K562 (cell line): Measurements from ENCODE around the gene ATP5ME. TPM values are rescaled to one million over a fixed set of nuclear protein-coding genes. Genes with fewer than 3 reads are reported as not detected.

Experiments used
- BRCA1 ChIP-seq, 2 experiments: fragments of 450-650 bp in 1 of 2; sonication (generic) in 1 of 2; formaldehyde crosslinking in 1 of 2; IDR thresholded peaks; 2 replicates each; pipeline versions ENCODE4 v1.5.0 to v1.6.1; 2017 to 2020; ENCODE audit warnings: mild to moderate bottlenecking in 1 of 2, missing genetic modification reagents in 1 of 2
- E2F5 ChIP-seq: sonication (generic); formaldehyde crosslinking; IDR thresholded peaks from 2 replicates; pipeline ENCODE4 v1.8.0; 2022; ENCODE audit warnings: mild to moderate bottlenecking, missing genetic modification reagents
- EP300 ChIP-seq: IDR thresholded peaks from 2 replicates; pipeline ENCODE4 v1.6.1; 2012; ENCODE audit warnings: low read length, improper control_type of control experiment
- FOSL1 ChIP-seq: fragments of 200-800 bp; sonication (Bioruptor generic); conservative IDR thresholded peaks from 2 replicates; pipeline ENCODE4 v1.6.1; 2016; ENCODE audit warnings: missing genetic modification characterization, missing compliant biosample characterization
- HMG20A ChIP-seq: fragments of 450-650 bp; formaldehyde crosslinking; conservative IDR thresholded peaks from 2 replicates; pipeline ENCODE4 v1.4.0; 2020; ENCODE audit warnings: mild to moderate bottlenecking, mixed read lengths
- HNRNPK ChIP-seq: fragments of 200-400 bp; formaldehyde crosslinking; IDR thresholded peaks from one replicate; pipeline ENCODE4 v1.6.1; 2018; ENCODE audit warnings: mild to moderate bottlenecking, low read depth, low read length; ENCODE audit not compliant: poor library complexity, severe bottlenecking
- MAFG ChIP-seq: fragments of 450-650 bp; conservative IDR thresholded peaks from 2 replicates; pipeline ENCODE4 v1.6.1; 2016; ENCODE audit warnings: missing genetic modification characterization, missing compliant biosample characterization
- PTBP1 ChIP-seq: fragments of 200-400 bp; formaldehyde crosslinking; IDR thresholded peaks from 2 replicates; pipeline ENCODE4 v1.6.1; 2017; ENCODE audit warnings: low read depth, low read length
- ZNF133 ChIP-seq: fragments of 250-450 bp; sonication (Bioruptor Pico); IDR thresholded peaks from 2 replicates; pipeline ENCODE4 v1.4.0; 2020; ENCODE audit warnings: mild to moderate bottlenecking
- ZNF384 ChIP-seq: IDR thresholded peaks from 2 replicates; pipeline ENCODE4 v1.6.1; 2012; ENCODE audit warnings: low read depth, low read length, improper control_type of control experiment
- polyA plus RNA-seq, 8 experiments: library from polyadenylated mRNA; depleted of rRNA in 4 of 8; stranded (reverse) in 5 of 8; unstranded in 3 of 8; fragments of >200 nt; fragmentation: Nextera tagmentation in 2 of 8; fragmentation: Illumina TruSeq in 1 of 8; extraction: Ambion mirVana in 2 of 8; extraction: Trizol in 1 of 8; gene quantifications; 2 replicates each; pipeline versions ENCODE4 v1.2.1 to v1.2.3, GENCODE V29; 2011 to 2014; ENCODE audit warnings: inconsistent platforms in 1 of 8, missing spikeins in 1 of 8
- total RNA-seq, 7 experiments: library from RNA; depleted of rRNA in 6 of 7; stranded (reverse); fragments of >200 nt in 6 of 7; fragmentation: Illumina TruSeq in 2 of 7; extraction: Trizol in 2 of 7; gene quantifications; 2 replicates each; pipeline versions ENCODE4 v1.2.1 to v1.2.3, GENCODE V29; 2011 to 2021; ENCODE audit warnings: low replicate concordance in 1 of 7
- TF ChIP-seq, protein P1 (sequence below), 2 experiments: fragments of 450-650 bp; IDR thresholded peaks; 2 replicates each; pipeline ENCODE4 v1.6.1; 2016; ENCODE audit warnings: mild to moderate bottlenecking in 2 of 2, borderline replicate concordance in 1 of 2, low read depth in 1 of 2, moderate library complexity in 1 of 2
- TF ChIP-seq, protein P2 (sequence below): fragments of 250-450 bp; sonication (Bioruptor Pico); IDR thresholded peaks from 2 replicates; pipeline ENCODE4 v1.5.1; 2021; ENCODE audit warnings: mild to moderate bottlenecking

The ATP5ME gene
- total and polyA plus RNA-seq, 9 of the 15 experiments (the other 6 are each of a cell fraction or from before 2014, with no cell fraction given), result 509 to 2,480 (median 887) TPM

DNA sequence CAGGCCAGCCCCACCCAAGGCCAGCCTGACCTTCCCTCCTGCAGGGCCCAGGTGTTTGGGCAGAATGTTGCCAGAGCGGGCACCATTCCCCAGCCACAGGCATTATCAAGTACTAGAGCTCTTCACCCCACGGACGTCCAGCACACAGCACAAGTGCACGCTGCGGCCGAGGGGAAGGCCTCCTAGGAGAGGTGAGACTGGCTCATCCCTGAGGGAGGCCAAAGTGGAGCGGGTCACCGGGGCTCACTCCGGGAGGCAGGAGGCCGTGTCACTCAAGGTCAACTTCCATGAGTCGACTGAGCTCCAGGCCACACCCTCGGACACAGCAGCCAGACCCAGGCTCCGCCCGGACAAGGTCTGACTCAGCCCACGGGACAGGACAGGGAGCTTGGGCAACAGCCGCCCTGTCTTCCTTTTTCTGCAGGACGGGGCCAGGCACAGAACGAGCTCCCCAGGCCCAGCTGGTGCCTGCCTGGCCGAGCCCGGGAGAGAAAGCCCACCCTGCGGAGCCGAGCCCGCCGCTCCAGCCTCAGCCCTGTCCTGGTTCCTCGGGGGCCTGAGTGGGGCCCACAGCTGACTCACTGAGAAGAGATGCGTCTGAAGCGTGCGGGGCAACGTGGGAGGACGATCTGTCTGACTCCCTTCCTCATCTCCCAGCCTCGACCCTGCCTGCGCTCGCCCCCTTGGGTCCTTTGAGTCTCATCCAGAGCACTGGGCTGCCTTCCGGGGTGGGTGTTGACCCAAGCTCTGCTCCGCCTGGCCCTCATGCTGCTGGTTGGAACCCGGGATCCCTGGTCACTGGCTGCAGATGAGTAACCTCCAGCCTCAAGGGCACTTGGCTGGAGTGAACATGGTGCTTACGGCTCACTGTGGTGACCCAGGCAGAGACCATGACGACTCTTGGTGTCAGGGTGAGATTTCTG lies 13.2 kb upstream of the ATP5ME start (continued):
- TF ChIP-seq, protein P1, sequence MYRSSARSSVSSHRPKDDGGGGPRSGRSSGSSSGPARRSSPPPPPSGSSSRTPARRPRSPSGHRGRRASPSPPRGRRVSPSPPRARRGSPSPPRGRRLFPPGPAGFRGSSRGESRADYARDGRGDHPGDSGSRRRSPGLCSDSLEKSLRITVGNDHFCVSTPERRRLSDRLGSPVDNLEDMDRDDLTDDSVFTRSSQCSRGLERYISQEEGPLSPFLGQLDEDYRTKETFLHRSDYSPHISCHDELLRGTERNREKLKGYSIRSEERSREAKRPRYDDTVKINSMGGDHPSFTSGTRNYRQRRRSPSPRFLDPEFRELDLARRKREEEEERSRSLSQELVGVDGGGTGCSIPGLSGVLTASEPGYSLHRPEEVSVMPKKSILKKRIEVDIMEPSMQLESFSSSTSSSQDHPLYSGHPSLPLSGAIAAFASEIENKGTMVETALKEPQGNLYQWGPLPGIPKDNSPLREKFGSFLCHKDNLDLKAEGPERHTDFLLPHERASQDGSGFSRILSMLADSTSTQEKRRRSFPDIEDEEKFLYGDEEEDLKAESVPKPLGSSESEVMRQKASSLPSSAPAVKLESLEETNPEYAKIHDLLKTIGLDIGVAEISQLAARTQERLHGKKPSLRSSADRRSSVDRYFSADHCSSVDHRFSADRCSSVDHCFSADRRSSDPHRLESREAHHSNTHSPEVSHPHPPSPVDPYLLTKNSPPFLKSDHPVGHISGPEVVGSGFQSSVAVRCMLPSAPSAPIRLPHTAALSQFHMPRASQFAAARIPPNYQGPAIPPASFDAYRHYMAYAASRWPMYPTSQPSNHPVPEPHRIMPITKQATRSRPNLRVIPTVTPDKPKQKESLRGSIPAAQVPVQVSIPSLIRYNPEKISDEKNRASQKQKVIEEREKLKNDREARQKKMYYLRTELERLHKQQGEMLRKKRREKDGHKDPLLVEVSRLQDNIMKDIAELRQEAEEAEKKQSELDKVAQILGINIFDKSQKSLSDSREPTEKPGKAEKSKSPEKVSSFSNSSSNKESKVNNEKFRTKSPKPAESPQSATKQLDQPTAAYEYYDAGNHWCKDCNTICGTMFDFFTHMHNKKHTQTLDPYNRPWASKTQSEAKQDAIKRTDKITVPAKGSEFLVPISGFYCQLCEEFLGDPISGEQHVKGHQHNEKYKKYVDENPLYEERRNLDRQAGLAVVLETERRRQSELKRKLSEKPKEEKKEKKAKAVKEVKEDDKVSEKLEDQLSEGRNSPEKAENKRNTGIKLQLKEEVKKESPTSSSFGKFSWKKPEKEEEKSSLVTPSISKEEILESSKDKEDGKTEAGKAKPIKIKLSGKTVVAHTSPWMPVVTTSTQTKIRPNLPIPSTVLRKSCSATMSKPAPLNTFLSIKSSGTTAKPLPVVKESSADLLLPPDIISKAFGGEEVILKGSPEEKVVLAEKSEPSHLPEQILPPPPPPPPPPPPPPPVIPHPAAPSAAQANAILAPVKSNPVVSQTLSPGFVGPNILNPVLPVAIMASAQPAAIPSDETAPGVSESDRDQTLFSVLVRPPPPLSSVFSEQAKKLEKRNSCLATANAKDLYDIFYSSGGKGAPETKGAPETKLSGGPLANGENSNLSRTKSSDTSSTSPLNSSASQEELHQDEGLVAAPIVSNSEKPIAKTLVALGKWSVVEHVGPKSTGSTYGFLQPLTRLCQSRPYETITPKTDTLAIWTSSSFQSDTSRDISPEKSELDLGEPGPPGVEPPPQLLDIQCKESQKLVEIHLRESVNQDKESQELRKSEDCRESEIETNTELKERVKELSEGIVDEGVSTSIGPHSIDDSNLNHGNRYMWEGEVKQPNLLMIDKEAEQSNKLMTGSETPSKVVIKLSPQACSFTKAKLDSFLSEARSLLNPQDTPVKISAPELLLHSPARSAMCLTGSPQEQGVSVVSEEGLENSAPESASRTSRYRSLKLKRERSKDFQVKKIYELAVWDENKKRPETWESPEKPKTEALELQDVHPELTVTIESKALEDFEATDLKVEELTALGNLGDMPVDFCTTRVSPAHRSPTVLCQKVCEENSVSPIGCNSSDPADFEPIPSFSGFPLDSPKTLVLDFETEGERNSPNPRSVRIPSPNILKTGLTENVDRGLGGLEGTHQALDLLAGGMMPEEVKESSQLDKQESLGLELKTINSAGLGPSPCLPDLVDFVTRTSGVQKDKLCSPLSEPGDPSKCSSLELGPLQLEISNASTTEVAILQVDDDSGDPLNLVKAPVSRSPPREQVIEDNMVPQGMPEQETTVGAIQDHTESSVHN (IDR thresholded peaks at IDR 0.05; ENCODE audit: borderline replicate concordance in 1 of 2, low read depth in 1 of 2), result no peak
- TF ChIP-seq ZNF384 (no peak), PTBP1 (no peak), HNRNPK (no peak), HMG20A (CRISPR knock-in tag) (no peak), ZNF133 (no peak), E2F5 (CRISPR knock-in tag) (no peak), FOSL1 (tag) (peak; percentile 90), BRCA1 (IDR thresholded peaks at IDR 0.05) (no peak), BRCA1 (CRISPR knock-in tag; IDR thresholded peaks at IDR 0.05) (no peak), EP300 (peak; percentile 20; the same call in 1 of the 2 replicates), MAFG (tag) (no peak)
- TF ChIP-seq, protein P2, sequence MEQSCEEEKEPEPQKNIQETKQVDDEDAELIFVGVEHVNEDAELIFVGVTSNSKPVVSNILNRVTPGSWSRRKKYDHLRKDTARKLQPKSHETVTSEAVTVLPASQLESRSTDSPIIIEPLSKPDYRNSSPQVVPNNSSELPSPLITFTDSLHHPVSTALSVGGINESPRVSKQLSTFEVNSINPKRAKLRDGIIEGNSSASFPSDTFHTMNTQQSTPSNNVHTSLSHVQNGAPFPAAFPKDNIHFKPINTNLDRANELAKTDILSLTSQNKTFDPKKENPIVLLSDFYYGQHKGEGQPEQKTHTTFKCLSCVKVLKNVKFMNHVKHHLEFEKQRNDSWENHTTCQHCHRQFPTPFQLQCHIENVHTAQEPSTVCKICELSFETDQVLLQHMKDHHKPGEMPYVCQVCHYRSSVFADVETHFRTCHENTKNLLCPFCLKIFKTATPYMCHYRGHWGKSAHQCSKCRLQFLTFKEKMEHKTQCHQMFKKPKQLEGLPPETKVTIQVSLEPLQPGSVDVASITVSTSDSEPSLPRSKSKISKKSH (CRISPR knock-in tag), result no peak
